ENCODE measurements around the gene DDX51.
"Not testable (repeated sequence)": the region's sequence is repeated elsewhere in the genome, so short reads cannot be mapped to it uniquely, and the experiment has no call there.

Gene DDX51

GRCh38 chr12:132154941-132155770 is 11.0 kb upstream of the DDX51 start:
- no peak for DNase-seq (ENCODE audit: low read depth)

- DNase-seq (ENCODE audit: low read depth), result no peak
Observed at GRCh38 chr12:132154341-132154761, 10.2 kb upstream of the DDX51 start.

GRCh38 chr12:132153501-132154340 is 9.6 kb upstream of the DDX51 start:
- DNase-seq (ENCODE audit: low read depth), result peak; percentile 67

GRCh38 chr12:132152953-132153352 is 8.8 kb upstream of the DDX51 start:
- DNase-seq (ENCODE audit: low read depth), result no peak

GRCh38 chr12:132152411-132152821 is 8.3 kb upstream of the DDX51 start:
- DNase-seq (ENCODE audit: low read depth), result no peak

- no peak for DNase-seq (ENCODE audit: low read depth)
Observed at GRCh38 chr12:132151766-132152410, 7.8 kb upstream of the DDX51 start.

- no peak for DNase-seq (ENCODE audit: low read depth)
Observed at GRCh38 chr12:132151145-132151765, 7.1 kb upstream of the DDX51 start.

GRCh38 chr12:132150780-132151144 is 6.6 kb upstream of the DDX51 start:
- no peak for DNase-seq (ENCODE audit: low read depth)

- not testable (repeated sequence) for DNase-seq (ENCODE audit: low read depth)
Observed at GRCh38 chr12:132149526-132149925, 5.4 kb upstream of the DDX51 start.

- no peak for DNase-seq (ENCODE audit: low read depth)
Observed at GRCh38 chr12:132148368-132149045, 4.4 kb upstream of the DDX51 start.

- DNase-seq (ENCODE audit: low read depth), result no peak
Observed at GRCh38 chr12:132147423-132148367, 3.6 kb upstream of the DDX51 start.

- no peak for DNase-seq (ENCODE audit: low read depth)
Observed at GRCh38 chr12:132146772-132147422, 2.8 kb upstream of the DDX51 start.

GRCh38 chr12:132146098-132146497 is 2.0 kb upstream of the DDX51 start:
- no peak for DNase-seq (ENCODE audit: low read depth)

- DNase-seq (ENCODE audit: low read depth), result no peak
Observed at GRCh38 chr12:132145334-132145733, 1.2 kb upstream of the DDX51 start.

- DNase-seq (ENCODE audit: low read depth), result no peak
Observed at GRCh38 chr12:132144810-132145168, 670 bp upstream of the DDX51 start.

GRCh38 chr12:132143336-132144071 is 615 bp downstream of the DDX51 start:
- DNase-seq (ENCODE audit: low read depth), result peak; percentile 21

GRCh38 chr12:132142679-132143335 is 1.3 kb downstream of the DDX51 start:
- DNase-seq (ENCODE audit: low read depth), result no peak

- DNase-seq (ENCODE audit: low read depth), result no peak
Observed at GRCh38 chr12:132141976-132142678, 2.0 kb downstream of the DDX51 start.
